Naive thymus-derived CD4-positive, alpha-beta T cell (primary cell): ENCODE data around the gene IP6K1. TPM values are rescaled to one million over a fixed set of nuclear protein-coding genes. Genes with fewer than 3 reads are reported as not detected.
"Not testable (repeated sequence)": the region's sequence is repeated elsewhere in the genome, so short reads cannot be mapped to it uniquely, and the experiment has no call there.

ENCODE experiments used
- ATAC-seq: fragments of 150-1000 bp; cut with Tn5 transposase; 2 replicates; pipeline ENCODE4 v1.10.0; 2021; ENCODE audit warnings: mild to moderate bottlenecking, moderate library complexity
- CTCF ChIA-PET: fragments of 350-600 bp; sonication (Branson Sonifier 250); formaldehyde crosslinking; loops from one replicate; lab custom pipeline; 2021; ENCODE audit warnings: antibody characterized with exemption; lab: Charles Lee
- POLR2A ChIA-PET: fragments of 350-600 bp; sonication (Branson Sonifier 250); formaldehyde crosslinking; loops from one replicate; lab custom pipeline; 2021; ENCODE audit warnings: antibody characterized with exemption, inconsistent platforms; lab: Charles Lee
- DNase-seq, 9 donors: peaks; one replicate each; pipeline versions ENCODE4 v3.0.0 to v3.0.0-alpha.2; 2020 to 2022; ENCODE audit warnings: mixed read lengths in 1 of 9
- H3K27ac ChIP-seq: one replicate; pipeline ENCODE4 v1.7.0; 2013; ENCODE audit warnings: mild to moderate bottlenecking, low read depth, low read length, moderate library complexity
- H3K27me3 ChIP-seq, 2 donors: one replicate each; pipeline ENCODE4 v1.7.0; 2013; ENCODE audit warnings: low read length in 2 of 2, mild to moderate bottlenecking in 2 of 2, moderate library complexity in 2 of 2; ENCODE audit not compliant: control insufficient read depth in 2 of 2, insufficient read depth in 2 of 2
- H3K36me3 ChIP-seq, 3 experiments: 1 replicate in 2 of 3; 2 replicates in 1 of 3; pipeline ENCODE4 v1.7.0; 2013; ENCODE audit warnings: low read length in 3 of 3, mild to moderate bottlenecking in 3 of 3, moderate library complexity in 1 of 3; ENCODE audit not compliant: insufficient read depth in 3 of 3, control insufficient read depth in 2 of 3
- H3K4me1 ChIP-seq, 2 donors: one replicate each; pipeline ENCODE4 v1.7.0; 2013; ENCODE audit warnings: low read length in 2 of 2, mild to moderate bottlenecking in 2 of 2, moderate library complexity in 1 of 2; ENCODE audit not compliant: control insufficient read depth in 2 of 2, insufficient read depth in 2 of 2
- H3K4me3 ChIP-seq: 2 replicates; pipeline ENCODE4 v1.7.0; 2013; ENCODE audit warnings: mild to moderate bottlenecking, low read length
- H3K9me3 ChIP-seq, 3 experiments: 1 replicate in 2 of 3; 2 replicates in 1 of 3; pipeline ENCODE4 v1.7.0; 2013; ENCODE audit warnings: low read length in 3 of 3; ENCODE audit not compliant: control insufficient read depth in 2 of 3
- H3K27ac Mint-ChIP-seq, 9 donors: one replicate each; pipeline ENCODE4 v1.8.0; 2020 to 2022; ENCODE audit warnings: mixed read lengths in 9 of 9, mild to moderate bottlenecking in 8 of 9, moderate library complexity in 5 of 9, inconsistent platforms in 2 of 9
- H3K27me3 Mint-ChIP-seq, 5 donors: one replicate each; pipeline ENCODE4 v1.8.0; 2021 to 2022; ENCODE audit warnings: mixed read lengths in 5 of 5, mild to moderate bottlenecking in 1 of 5
- H3K36me3 Mint-ChIP-seq, 5 donors: one replicate each; pipeline ENCODE4 v1.8.0; 2020 to 2022; ENCODE audit warnings: mixed read lengths in 5 of 5, mild to moderate bottlenecking in 3 of 5, inconsistent platforms in 1 of 5
- H3K4me1 Mint-ChIP-seq, 7 donors: one replicate each; pipeline ENCODE4 v1.8.0; 2020 to 2022; ENCODE audit warnings: mixed read lengths in 7 of 7, mild to moderate bottlenecking in 3 of 7, inconsistent platforms in 1 of 7
- H3K4me3 Mint-ChIP-seq, 10 donors: one replicate each; pipeline ENCODE4 v1.8.0; 2020 to 2022; ENCODE audit warnings: mild to moderate bottlenecking in 10 of 10, mixed read lengths in 10 of 10, moderate library complexity in 6 of 10, inconsistent platforms in 2 of 10
- H3K9me3 Mint-ChIP-seq, 11 donors: one replicate each; pipeline ENCODE4 v1.8.0; 2020 to 2022; ENCODE audit warnings: mixed read lengths in 11 of 11, mild to moderate bottlenecking in 4 of 11, inconsistent platforms in 1 of 11, moderate library complexity in 1 of 11
- intact Hi-C, 2 donors: fragments of 100-400 bp; cut with micrococcal nuclease; formaldehyde crosslinking; loops; one replicate each; pipeline ENCODE4 v1.15.1; 2023
- polyA plus RNA-seq, 2 donors: library from polyadenylated mRNA; unstranded; fragments of 300-500 nt; fragmentation: Illumina TruSeq; gene quantifications; one replicate each; pipeline ENCODE4 v1.2.3, GENCODE V29; 2021
- total RNA-seq, 6 experiments: library from RNA in 5 of 6; stranded (reverse) in 5 of 6; gene quantifications; 1 replicate in 5 of 6; 2 replicates in 1 of 6; pipeline ENCODE4 v1.2.3 and lab custom pipeline; 2021 to 2026

Gene IP6K1
- total RNA-seq (10 to 100 TPM; 41.8 to 57.0 (median 47.3) TPM), polyA plus RNA-seq (10 to 100 TPM; 18.4 to 36.3 TPM), total RNA-seq (lab: John Stamatoyannopoulos, UW) (41.2 reads per million, percentile 67 among the genes with 10 or more reads in this experiment)

DNA sequence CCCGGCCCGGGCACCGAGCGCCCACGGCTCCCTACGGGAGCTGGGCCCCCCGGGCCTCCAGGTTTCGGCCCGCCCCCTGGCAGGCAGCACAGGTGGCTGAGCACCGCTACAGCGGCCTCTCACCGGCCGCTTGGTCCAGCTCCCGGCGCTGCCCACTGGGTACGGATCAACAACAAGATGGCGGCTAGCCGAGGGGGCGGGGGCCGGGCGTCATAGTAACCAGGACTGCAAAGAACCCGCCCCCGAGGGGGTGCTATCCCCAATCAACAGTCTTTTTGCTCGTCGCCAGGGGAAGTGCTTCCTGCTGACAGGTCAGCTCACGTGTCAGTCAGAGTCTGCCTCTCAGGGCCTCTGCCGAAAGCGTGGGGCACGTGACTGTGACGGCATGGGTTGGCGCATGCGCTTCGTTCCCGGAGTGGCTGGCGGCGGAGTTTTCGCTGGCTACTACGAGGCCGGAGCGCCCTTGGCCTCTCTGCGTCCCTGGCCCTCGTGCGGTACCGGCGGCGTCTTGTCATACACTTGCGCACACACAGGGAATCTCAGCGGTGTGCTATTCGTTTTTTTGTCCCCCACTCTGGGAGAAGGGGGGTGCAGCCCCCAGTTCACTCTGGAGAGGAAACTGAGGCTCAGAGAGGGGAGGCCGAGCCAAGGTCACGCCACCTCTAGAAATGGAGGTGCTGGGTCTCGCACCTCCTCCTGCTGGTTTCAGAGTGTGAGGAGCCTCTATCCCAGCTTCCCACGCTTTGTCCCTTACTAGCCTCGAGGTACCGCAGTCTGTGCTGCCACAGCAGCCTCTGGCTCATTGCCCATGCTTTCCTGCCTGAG lies at the start of gene IP6K1:
TSS of gene IP6K1 (minus strand) at position 186 of the 825 bp plus-strand sequence. CDS start 38,502 bp downstream, outside the sequence.
- Histone ChIP-seq H3K4me3 (peak within 1 kb of the TSS; percentile 80), H3K9me3 (no peaks in the 10 kb centered on the region), H3K27ac (peak within 1 kb of the TSS; percentile 95), H3K27me3 (no peaks in the 10 kb centered on the region), H3K4me1 (peaks cover 9 to 12% of the 10 kb centered on the region in 2 donors), H3K36me3 (peaks cover 0 to 9% (median 0%) of the 10 kb centered on the region in 3 experiments)
- Mint-ChIP-seq H3K4me3 (peak within 1 kb of the TSS; percentile 91 to 99 (median 94)), H3K4me1 (peaks cover 13 to 48% (median 32%) of the 10 kb centered on the region in 7 donors), H3K27ac (peak within 1 kb of the TSS; percentile 96 to 100 (median 99)), H3K9me3 (peaks cover 0 to 4% (median 0%) of the 10 kb centered on the region in 11 donors), H3K36me3 (peaks cover 0 to 14% (median 0%) of the 10 kb centered on the region in 5 donors), H3K27me3 (peaks cover 0 to 6% (median 0%) of the 10 kb centered on the region in 5 donors)
- ChIA-PET POLR2A (interaction anchor here (0.6 to 4.1 kb wide), 10 partner anchors 12 to 513 kb away, joined by 3 to 25 read pairs (median 4); partner anchors contain the start of genes AMIGO3, GMPPB, HYAL3 and INKA1), CTCF (interaction anchor here (1.0 to 2.1 kb wide), 3 partner anchors 16 to 53 kb away, joined by 3 to 10 read pairs (median 5); partner anchors contain the start of gene INKA1)
- intact Hi-C loops, result loop anchor here (1.0 to 5.0 kb wide), 12 partner anchors 16 to 513 kb away; partner anchors contain the start of genes GMPPB (in 2 of the 2), AMIGO3 (in 1 of the 2), APEH (in 1 of the 2) and DAG1 (in 1 of the 2)
- DNase-seq (peak; percentile 90 to 100 (median 99)), ATAC-seq (peak; percentile 99)

DNA sequence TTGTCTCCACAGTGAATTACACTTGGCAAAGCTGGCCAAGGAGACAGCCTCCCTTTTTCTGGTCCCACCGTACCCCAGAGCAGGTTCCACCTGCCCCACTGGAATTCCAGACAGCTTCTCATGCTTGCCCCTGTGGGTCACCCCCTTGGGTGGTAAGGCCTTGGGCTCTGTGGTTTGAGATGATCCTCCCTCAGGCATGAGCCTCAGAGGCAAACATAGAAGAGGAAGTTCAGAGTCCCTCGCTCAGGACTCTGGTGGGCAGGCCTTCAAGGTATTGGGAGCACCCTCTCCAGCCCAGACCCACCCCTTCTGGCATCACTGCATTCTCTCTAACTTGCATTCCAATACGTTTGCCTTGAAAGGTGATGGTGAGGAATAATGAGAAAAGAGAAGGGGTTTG lies 45.0 kb upstream of the IP6K1 start:
- no peaks in the 10 kb centered on the region for H3K9me3 Mint-ChIP-seq
- no peaks in the 10 kb centered on the region for H3K4me1 ChIP-seq
- no peak overlapping the region for H3K4me3 Mint-ChIP-seq
- no peak for ATAC-seq
- H3K36me3 Mint-ChIP-seq, result peaks cover 0 to 8% (median 3%) of the 10 kb centered on the region in 5 donors
- DNase-seq, result no peak
- CTCF ChIA-PET, result no interaction called here
- no peaks in the 10 kb centered on the region for H3K36me3 ChIP-seq
- H3K27ac ChIP-seq, result no peak overlapping the region
- H3K4me1 Mint-ChIP-seq, result no peaks in the 10 kb centered on the region
- POLR2A ChIA-PET, result no interaction called here
- no peak overlapping the region for H3K4me3 ChIP-seq
- no peaks in the 10 kb centered on the region for H3K27me3 Mint-ChIP-seq
- no peaks in the 10 kb centered on the region for H3K9me3 ChIP-seq
- H3K27me3 ChIP-seq, result no peaks in the 10 kb centered on the region
- no peak overlapping the region for H3K27ac Mint-ChIP-seq
- intact Hi-C loops, result no loop called here

DNA sequence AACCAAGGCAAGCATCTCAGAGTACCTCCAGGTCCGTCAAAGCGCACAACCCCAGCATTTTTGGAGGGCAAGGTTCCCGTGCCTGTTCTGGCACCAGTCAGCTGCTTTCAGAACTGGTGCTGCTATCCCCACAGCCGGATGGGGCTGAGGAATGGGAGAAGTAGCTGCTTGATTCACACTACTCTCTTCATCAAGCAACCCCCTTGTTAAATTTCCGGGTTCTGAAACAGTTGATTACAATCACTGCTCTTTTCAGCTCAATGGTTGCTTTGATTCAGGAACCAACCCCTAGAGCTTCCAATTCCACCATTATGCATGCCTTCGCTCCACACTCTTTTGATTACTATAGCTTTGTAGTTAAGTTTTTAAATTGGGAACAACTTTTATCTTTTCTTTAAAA lies 39.7 kb upstream of the IP6K1 start:
- intact Hi-C loops, result no loop called here
- Histone ChIP-seq H3K27ac (no peak overlapping the region), H3K36me3 (no peaks in the 10 kb centered on the region), H3K27me3 (no peaks in the 10 kb centered on the region), H3K4me1 (no peaks in the 10 kb centered on the region), H3K4me3 (no peak overlapping the region), H3K9me3 (no peaks in the 10 kb centered on the region)
- Mint-ChIP-seq H3K27me3 (no peaks in the 10 kb centered on the region), H3K4me3 (no peak overlapping the region), H3K36me3 (no peaks in the 10 kb centered on the region), H3K4me1 (no peaks in the 10 kb centered on the region), H3K9me3 (no peaks in the 10 kb centered on the region), H3K27ac (no peak overlapping the region)
- POLR2A ChIA-PET, result interaction anchor here (1.1 kb wide), 1 partner anchor 12 kb away, joined by 3 read pairs; no protein-coding TSS in a partner anchor
- CTCF ChIA-PET, result no interaction called here
- no peak for ATAC-seq
- DNase-seq, result no peak

DNA sequence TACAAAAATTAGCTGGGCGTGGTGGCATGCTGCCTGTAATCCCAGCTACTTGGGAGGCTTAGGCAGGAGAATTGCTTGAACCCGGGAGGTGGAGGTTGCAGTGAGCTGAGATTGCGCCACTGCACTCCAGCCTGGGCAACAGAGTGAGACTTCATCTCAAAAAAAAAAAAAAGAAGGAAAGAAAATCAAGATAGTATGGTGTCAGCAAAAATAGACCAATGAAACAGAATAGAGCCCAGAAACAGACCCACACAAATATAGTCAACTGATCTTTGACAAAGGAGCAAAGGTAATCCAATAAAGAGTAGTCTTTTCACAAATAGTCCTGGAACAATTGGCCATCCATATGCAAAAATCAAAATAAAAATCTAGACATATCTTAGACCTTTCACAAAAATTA lies 36.8 kb upstream of the IP6K1 start:
- H3K27me3 Mint-ChIP-seq, H3K4me1 ChIP-seq, H3K9me3 ChIP-seq, H3K4me3 ChIP-seq, H3K27ac Mint-ChIP-seq, H3K36me3 ChIP-seq, intact Hi-C loops, ATAC-seq, H3K27me3 ChIP-seq, H3K4me1 Mint-ChIP-seq, H3K27ac ChIP-seq, H3K36me3 Mint-ChIP-seq, POLR2A ChIA-PET, H3K4me3 Mint-ChIP-seq, DNase-seq, H3K9me3 Mint-ChIP-seq: not testable (repeated sequence)
- CTCF ChIA-PET, result interaction anchor here (0.9 kb wide), 1 partner anchor 120 kb away, joined by 3 read pairs; no protein-coding TSS in a partner anchor

DNA sequence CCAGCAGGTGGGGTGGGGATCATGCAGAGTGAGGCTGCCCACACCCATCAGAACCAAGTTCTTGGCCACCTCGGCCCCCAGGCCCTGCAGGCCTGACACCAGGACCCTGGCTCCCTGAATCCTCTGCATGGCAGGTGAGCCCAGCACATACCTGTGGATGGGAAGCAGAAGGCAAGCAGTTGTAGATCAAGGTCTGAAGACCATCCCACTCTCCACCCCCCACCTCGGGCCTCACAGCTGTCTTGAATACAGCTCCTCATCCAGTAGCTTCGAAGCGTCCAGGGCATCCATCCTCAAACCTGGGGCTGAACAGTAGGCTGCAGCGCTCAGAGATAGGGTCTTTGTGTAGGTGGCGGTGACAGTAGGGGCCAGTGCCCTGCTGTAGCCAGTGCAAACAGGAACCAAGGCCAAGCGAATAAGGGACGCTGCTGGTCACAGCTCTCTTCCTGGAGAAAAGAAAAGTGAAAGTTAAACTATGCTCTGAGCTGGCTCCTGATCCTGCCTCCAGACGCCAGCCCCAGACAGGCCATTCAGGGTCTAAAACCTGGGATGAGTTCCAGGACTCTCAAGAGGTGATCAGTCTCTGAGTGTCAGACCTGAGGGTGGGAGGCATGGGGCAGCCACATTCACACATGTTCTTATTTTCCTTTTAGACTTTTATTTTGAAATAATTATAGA lies 27.3 kb upstream of the IP6K1 start, which contains the start of gene UBA7:
TSS of gene UBA7 (minus strand) at position 457 of the 678 bp plus-strand sequence. CDS start at position 291, 166 bp downstream.
- Mint-ChIP-seq H3K27me3 (no peaks in the 10 kb centered on the region), H3K36me3 (peaks cover 0 to 24% (median 5%) of the 10 kb centered on the region in 5 donors), H3K4me3 (peak within 1 kb of the TSS; percentile 93 to 99 (median 97)), H3K4me1 (peaks cover 20 to 45% (median 43%) of the 10 kb centered on the region in 7 donors), H3K27ac (peak within 1 kb of the TSS; percentile 95 to 100 (median 98)), H3K9me3 (peaks cover 0 to 1% (median 0%) of the 10 kb centered on the region in 11 donors)
- Histone ChIP-seq H3K27ac (peak within 1 kb of the TSS; percentile 86), H3K4me3 (peak within 1 kb of the TSS; percentile 90), H3K36me3 (peaks cover 0 to 41% (median 8%) of the 10 kb centered on the region in 3 experiments), H3K9me3 (no peaks in the 10 kb centered on the region), H3K4me1 (peaks cover 12 to 18% of the 10 kb centered on the region in 2 donors), H3K27me3 (no peaks in the 10 kb centered on the region)
- ATAC-seq (peak; percentile 91), DNase-seq (peak in 8 of 9 donors; percentile 26 to 54 (median 48))
- ChIA-PET POLR2A (interaction anchor here (0.9 to 6.6 kb wide), 4 partner anchors 9 to 43 kb away, joined by 3 to 87 read pairs (median 5); partner anchors contain the start of genes INKA1 and TRAIP), CTCF (interaction anchor here (0.6 to 3.3 kb wide), 3 partner anchors 10 to 76 kb away, joined by 3 to 31 read pairs (median 15); partner anchors contain the start of gene INKA1)
- intact Hi-C loops, result loop anchor here (1.0 kb wide), 1 partner anchor 10 kb away; the partner anchor contains the start of gene INKA1 (in 2 of the 2)
